GM12872 (cell line): ENCODE data around the gene CD247.

Source experiments
- CTCF ChIP-seq: IDR thresholded peaks from 3 replicates; pipeline ENCODE4 v1.5.1; 2011; ENCODE audit warnings: low read depth, mild to moderate bottlenecking, low read length, moderate library complexity; ENCODE audit not compliant: insufficient read depth

The CD247 gene

DNA sequence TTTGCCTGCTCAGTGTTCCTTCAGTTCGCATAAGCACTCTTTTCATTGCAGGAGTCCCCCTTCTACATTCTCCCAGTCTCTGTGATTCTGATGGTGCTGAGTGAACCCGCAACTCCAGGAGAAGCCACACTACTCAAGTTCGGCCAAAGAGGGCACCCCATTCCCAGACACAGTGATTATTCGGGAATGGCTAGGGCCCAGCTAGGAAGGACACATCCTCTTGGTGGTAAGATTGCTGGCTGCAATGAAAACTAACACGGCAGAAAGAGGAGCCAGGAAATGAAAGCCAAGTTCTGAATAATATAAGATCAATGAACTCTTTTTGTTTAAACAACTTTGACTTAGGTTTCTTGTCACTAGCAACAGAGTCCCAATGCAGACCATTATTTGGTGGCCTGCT, 20.3 kb upstream of the CD247 start:
- TF ChIP-seq CTCF: no peak

GRCh38 chr1:167533851-167534300, 15.5 kb upstream of the CD247 start:
- peak; percentile 97 for TF ChIP-seq CTCF

GRCh38 chr1:167532964-167533824, 14.9 kb upstream of the CD247 start:
- no peak for TF ChIP-seq CTCF

GRCh38 chr1:167532375-167532774, 14.0 kb upstream of the CD247 start:
- TF ChIP-seq CTCF: no peak

DNA sequence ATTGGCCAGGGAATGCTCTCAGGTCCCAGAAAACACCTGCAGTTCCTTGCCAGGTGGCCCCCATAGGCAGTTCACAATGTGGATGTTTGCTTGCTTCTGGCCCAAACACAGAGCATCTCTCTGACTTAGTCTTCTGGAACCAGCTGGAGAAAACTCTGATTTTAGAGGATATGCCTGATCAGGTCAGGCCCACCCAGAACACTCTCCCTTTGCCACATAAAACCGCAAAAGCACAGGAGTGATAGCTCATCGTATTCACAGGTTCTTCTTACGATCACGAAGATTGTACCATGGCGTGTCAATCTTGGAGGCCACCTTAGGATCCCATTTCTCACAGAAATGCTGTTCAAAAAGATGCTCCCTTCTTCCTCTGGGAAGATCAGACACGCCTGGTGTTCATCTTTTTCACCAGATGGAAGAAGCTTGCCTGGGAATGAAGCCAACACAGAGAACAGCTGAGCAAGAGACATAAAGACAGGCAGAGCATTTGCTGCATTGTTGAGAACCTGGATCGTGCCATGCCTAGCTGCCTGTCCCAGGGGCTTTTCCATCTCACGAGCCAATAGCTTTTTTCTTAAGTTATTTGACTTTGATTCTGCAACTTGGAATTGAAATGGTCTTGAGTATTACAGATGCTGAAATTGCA, 11.6 kb upstream of the CD247 start:
- no peak for TF ChIP-seq CTCF

- no peak for TF ChIP-seq CTCF
These were observed 9.9 kb upstream of the CD247 start for GRCh38 chr1:167528057-167528728.
